A673 (cell line): ENCODE results near the gene DIPK1B.

Source experiments
- CTCF ChIP-seq: fragments of 300-800, 200-600 bp; sonication (generic); conservative IDR thresholded peaks from 2 replicates; pipeline ENCODE4 v1.5.1; 2017; ENCODE audit warnings: low read depth, mild to moderate bottlenecking, antibody characterized with exemption, low read length, moderate library complexity, mixed read lengths
- EZH2 ChIP-seq: fragments of 200-600 bp; sonication (generic); IDR thresholded peaks from 2 replicates; pipeline ENCODE4 v1.6.1; 2017; ENCODE audit warnings: borderline replicate concordance, low read depth, mild to moderate bottlenecking, mixed read lengths, antibody characterized with exemption, low read length; ENCODE audit not compliant: poor library complexity, severe bottlenecking

- TF ChIP-seq CTCF: no peak
- TF ChIP-seq EZH2: no peak
These were observed 17.6 kb downstream of the DIPK1B start for GRCh38 chr9:136729926-136730325.
